Uterus (tissue), 2 donors: ENCODE results near the gene SLC17A5.

Source experiments
- POLR2A ChIP-seq, 2 donors: fragments of 450-650 bp; IDR thresholded peaks; one replicate each; pipeline ENCODE4 v1.6.1; 2016; ENCODE audit warnings: antibody characterized with exemption in 2 of 2, mild to moderate bottlenecking in 1 of 2, moderate library complexity in 1 of 2
- TF ChIP-seq, protein P1 (sequence below), 4 experiments: fragments of 200-600 bp in 2 of 4; fragments of 450-650 bp in 2 of 4; sonication (generic) in 2 of 4; IDR thresholded peaks; one replicate each; pipeline ENCODE4 v1.5.1; 2016 to 2019; ENCODE audit warnings: antibody characterized with exemption in 4 of 4, mild to moderate bottlenecking in 2 of 4, moderate library complexity in 1 of 4

DNA sequence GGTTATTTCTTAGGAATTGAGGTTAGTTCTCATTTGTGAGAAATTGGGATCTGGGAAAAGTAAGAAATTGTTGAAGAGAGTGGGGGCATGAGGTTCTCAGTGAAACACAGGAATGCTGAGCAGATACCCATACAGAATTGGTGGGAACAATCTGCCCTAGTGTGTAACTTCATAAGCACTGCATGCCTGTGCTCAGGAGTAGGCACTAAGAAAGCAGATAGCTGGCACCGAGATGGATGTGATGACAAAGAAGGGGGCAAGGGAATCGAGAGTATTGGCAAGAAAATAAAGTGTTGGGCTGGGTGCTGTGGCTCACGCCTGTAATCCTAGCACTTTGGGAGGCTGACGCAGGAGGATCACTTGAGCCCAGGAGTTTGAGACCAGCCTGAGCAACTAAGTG lies 4.0 kb downstream of the SLC17A5 start:
- TF ChIP-seq, protein P1, sequence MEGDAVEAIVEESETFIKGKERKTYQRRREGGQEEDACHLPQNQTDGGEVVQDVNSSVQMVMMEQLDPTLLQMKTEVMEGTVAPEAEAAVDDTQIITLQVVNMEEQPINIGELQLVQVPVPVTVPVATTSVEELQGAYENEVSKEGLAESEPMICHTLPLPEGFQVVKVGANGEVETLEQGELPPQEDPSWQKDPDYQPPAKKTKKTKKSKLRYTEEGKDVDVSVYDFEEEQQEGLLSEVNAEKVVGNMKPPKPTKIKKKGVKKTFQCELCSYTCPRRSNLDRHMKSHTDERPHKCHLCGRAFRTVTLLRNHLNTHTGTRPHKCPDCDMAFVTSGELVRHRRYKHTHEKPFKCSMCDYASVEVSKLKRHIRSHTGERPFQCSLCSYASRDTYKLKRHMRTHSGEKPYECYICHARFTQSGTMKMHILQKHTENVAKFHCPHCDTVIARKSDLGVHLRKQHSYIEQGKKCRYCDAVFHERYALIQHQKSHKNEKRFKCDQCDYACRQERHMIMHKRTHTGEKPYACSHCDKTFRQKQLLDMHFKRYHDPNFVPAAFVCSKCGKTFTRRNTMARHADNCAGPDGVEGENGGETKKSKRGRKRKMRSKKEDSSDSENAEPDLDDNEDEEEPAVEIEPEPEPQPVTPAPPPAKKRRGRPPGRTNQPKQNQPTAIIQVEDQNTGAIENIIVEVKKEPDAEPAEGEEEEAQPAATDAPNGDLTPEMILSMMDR (IDR thresholded peaks at IDR 0.05), result no peak
- no peak for TF ChIP-seq POLR2A (IDR thresholded peaks at IDR 0.05)
